Bronchial epithelial cell (primary cell): ENCODE measurements around the gene BMI1. TPM values are rescaled to one million over a fixed set of nuclear protein-coding genes. Genes with fewer than 3 reads are reported as not detected.
A peak's percentile ranks its signal among the peaks of the same experiment; 100 is the strongest.

ENCODE experiments used
- DNase-seq: peaks from one replicate; pipeline ENCODE4 v3.0.0-alpha.2; 2010; ENCODE audit warnings: low read depth
- FAIRE-seq: peaks from 2 replicates; lab custom pipeline; 2011; peaks lifted over from hg19 to GRCh38; lab: Jason Lieb, UNC
- H3K27me3 ChIP-seq: 2 replicates; pipeline ENCODE4 v1.5.1; 2011; ENCODE audit warnings: low read length; ENCODE audit not compliant: control insufficient read depth, insufficient read depth
- H3K36me3 ChIP-seq: 2 replicates; pipeline ENCODE4 v1.5.1; 2011; ENCODE audit warnings: low read length; ENCODE audit not compliant: control insufficient read depth, insufficient read depth
- H3K4me3 ChIP-seq: 2 replicates; pipeline ENCODE4 v1.5.1; 2011; ENCODE audit warnings: mild to moderate bottlenecking, low read depth, low read length, control low read depth
- total RNA-seq: library from RNA; depleted of rRNA; stranded (reverse); fragments of >200 nt; gene quantifications from 2 replicates; pipeline ENCODE4 v1.2.1, GENCODE V29; 2014
- TF ChIP-seq, protein P1 (sequence below): IDR thresholded peaks from 2 replicates; pipeline ENCODE4 v1.5.1; 2011; ENCODE audit warnings: mild to moderate bottlenecking, moderate library complexity, low read length, control low read depth, inconsistent platforms; ENCODE audit not compliant: insufficient read depth, severe bottlenecking

The BMI1 gene
- total RNA-seq, 1 donor from 2014 or later: 35.5 TPM

- no peak for DNase-seq
- TF ChIP-seq, protein P1, sequence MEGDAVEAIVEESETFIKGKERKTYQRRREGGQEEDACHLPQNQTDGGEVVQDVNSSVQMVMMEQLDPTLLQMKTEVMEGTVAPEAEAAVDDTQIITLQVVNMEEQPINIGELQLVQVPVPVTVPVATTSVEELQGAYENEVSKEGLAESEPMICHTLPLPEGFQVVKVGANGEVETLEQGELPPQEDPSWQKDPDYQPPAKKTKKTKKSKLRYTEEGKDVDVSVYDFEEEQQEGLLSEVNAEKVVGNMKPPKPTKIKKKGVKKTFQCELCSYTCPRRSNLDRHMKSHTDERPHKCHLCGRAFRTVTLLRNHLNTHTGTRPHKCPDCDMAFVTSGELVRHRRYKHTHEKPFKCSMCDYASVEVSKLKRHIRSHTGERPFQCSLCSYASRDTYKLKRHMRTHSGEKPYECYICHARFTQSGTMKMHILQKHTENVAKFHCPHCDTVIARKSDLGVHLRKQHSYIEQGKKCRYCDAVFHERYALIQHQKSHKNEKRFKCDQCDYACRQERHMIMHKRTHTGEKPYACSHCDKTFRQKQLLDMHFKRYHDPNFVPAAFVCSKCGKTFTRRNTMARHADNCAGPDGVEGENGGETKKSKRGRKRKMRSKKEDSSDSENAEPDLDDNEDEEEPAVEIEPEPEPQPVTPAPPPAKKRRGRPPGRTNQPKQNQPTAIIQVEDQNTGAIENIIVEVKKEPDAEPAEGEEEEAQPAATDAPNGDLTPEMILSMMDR: no peak
- Histone ChIP-seq H3K27me3 (peaks cover 48% of the 10 kb centered on the region), H3K4me3 (no peak overlapping the region), H3K36me3 (no peaks in the 10 kb centered on the region)
- FAIRE-seq: no peak
These were observed 21.5 kb downstream of the BMI1 start for GRCh38 chr10:22342421-22342820.

DNA sequence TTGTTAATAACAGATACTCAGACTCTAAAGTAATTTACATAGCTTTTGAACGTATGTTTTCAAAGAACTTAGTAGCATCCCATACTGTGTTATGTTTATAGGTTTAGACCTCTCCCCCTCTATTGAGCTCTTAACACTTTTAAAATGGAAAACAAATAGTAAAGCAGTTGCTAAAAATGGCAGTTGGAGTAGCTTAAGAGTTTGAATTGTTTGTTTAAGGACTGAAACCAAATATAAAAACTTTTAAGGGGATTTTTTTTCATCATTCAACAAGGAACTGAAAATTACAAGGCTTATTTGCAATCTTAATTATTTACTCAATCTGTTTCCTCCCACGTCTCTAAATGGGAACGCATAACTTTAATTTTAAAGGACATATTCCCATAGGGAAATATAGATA is 22.8 kb downstream of the BMI1 start:
- Histone ChIP-seq H3K27me3 (peaks cover 41% of the 10 kb centered on the region), H3K4me3 (no peak overlapping the region), H3K36me3 (no peaks in the 10 kb centered on the region)
- DNase-seq (no peak), FAIRE-seq (no peak)
- TF ChIP-seq, protein P1: no peak

DNA sequence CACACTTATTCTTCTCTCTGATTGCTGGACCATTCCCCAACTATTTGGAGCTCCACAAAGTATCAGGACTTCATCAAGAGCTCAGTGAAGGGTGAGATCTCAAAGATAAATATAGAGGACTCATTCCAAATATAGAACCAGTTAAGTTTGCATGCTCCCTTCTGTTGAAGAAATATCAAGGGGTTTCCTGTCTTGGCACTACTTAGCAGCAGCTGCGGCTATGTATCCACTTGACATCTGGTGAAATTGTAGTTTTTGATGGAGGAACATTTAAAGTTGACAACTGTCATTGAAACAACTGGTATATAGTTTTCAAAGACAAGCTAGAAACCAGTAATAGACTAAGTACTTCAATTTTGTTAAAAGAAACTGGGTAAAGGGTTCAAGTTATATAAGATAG is 23.4 kb downstream of the BMI1 start:
- Histone ChIP-seq H3K36me3 (no peaks in the 10 kb centered on the region), H3K27me3 (peaks cover 41% of the 10 kb centered on the region), H3K4me3 (no peak overlapping the region)
- TF ChIP-seq, protein P1: no peak
- no peak for DNase-seq
- no peak for FAIRE-seq

- peaks cover 41% of the 10 kb centered on the region for H3K27me3 ChIP-seq
- H3K36me3 ChIP-seq: no peaks in the 10 kb centered on the region
- no peak for DNase-seq
- FAIRE-seq: no peak
- TF ChIP-seq, protein P1: no peak
- no peak overlapping the region for H3K4me3 ChIP-seq
These were observed 23.9 kb downstream of the BMI1 start for GRCh38 chr10:22344781-22345300.

GRCh38 chr10:22345301-22346095 is 24.6 kb downstream of the BMI1 start, which contains the start of gene SPAG6:
SPAG6 (plus strand) TSS chr10:22345496; CDS start chr10:22345612, 116 bp downstream.
- TF ChIP-seq, protein P1: no peak
- Histone ChIP-seq H3K36me3 (no peaks in the 10 kb centered on the region), H3K4me3 (peak within 1 kb of the TSS; percentile 4), H3K27me3 (peaks cover 41% of the 10 kb centered on the region)
- DNase-seq: no peak
- no peak for FAIRE-seq
